Skeletal muscle tissue (tissue), 2 donors: ENCODE data around the gene TUBA8. TPM values are rescaled to one million over a fixed set of nuclear protein-coding genes. Genes with fewer than 3 reads are reported as not detected.

ENCODE experiments used
- small RNA-seq: library from RNA; depleted of rRNA; stranded (forward); fragments of <200 nt; gene quantifications from one replicate; pipeline ENCODE3, GENCODE V24; 2014
- total RNA-seq: library from RNA; depleted of rRNA; stranded (reverse); fragments of >200 nt; gene quantifications from one replicate; pipeline ENCODE4 v1.2.3, GENCODE V29; 2014

The TUBA8 gene
- total RNA-seq, 1 donor from 2014 or later: 21.9 TPM

Small RNA genes lying within 50 kb of the gene (small RNA-seq; reads per million reads assigned to genes)
- not detected for gene AC016027.5

Other genes with a start within 250 kb of the TUBA8 start
- 20.9 TPM for gene MICAL3, start 86.2 kb upstream of the TUBA8 start, total RNA-seq
- gene PEX26, start 32.8 kb upstream of the TUBA8 start, total RNA-seq: 5.2 TPM
- gene USP18, start 39.4 kb downstream of the TUBA8 start, total RNA-seq: 8.9 TPM